Stomach (tissue), 4 donors: ENCODE measurements around the gene RAB40AL.

ENCODE experiments used
- EP300 ChIP-seq: sonication (generic); formaldehyde crosslinking; IDR thresholded peaks from one replicate; pipeline ENCODE4 v1.6.1; 2017; ENCODE audit warnings: antibody characterized with exemption
- POLR2AphosphoS5 ChIP-seq, 3 donors: sonication (generic); formaldehyde crosslinking; IDR thresholded peaks; one replicate each; pipeline ENCODE4 v1.6.1; 2016; ENCODE audit warnings: antibody characterized with exemption in 3 of 3
- TF ChIP-seq, protein P1 (sequence below), 7 experiments: fragments of 450-650 bp in 4 of 7; fragments of 200-600 bp in 3 of 7; sonication (generic) in 3 of 7; IDR thresholded peaks; one replicate each; pipeline ENCODE4 v1.5.1; 2016 to 2019; ENCODE audit warnings: antibody characterized with exemption in 7 of 7, control low read depth in 2 of 7, mild to moderate bottlenecking in 1 of 7

DNA sequence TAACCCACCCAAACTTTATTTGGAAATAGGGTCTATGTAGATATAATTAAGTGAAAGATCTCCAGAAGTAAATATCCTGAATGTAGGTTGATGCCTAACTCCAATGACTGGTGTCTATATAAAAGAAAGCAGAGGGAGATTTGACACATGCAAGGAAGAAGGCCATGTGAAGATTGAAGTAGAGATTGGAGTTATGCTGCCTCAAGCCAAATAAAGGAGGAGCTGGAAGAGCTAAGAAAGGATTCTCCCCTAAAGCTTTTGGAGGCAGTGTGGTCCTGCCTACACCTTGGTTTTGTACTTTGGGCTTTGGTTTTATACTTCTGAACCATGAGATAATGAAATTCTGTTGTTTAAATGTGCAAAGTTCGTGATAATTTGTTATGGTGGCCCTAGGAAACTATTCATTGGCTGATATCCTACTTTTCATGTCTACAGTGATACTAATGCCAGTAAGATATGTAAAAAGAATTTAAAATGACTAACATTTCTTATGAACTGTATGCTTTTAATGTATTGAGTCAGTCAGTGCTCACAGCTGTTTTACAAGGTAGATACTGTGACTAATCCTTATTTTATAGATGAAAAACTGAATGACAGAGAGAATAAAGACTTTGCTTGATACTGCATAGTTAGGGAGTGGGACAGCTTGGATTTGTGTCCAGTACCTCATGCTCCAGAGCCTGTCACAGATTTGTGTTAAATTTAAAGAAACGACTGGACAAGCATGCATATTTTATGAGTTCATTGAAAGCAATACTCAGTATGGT lies 5.9 kb upstream of the RAB40AL start:
- TF ChIP-seq, protein P1, sequence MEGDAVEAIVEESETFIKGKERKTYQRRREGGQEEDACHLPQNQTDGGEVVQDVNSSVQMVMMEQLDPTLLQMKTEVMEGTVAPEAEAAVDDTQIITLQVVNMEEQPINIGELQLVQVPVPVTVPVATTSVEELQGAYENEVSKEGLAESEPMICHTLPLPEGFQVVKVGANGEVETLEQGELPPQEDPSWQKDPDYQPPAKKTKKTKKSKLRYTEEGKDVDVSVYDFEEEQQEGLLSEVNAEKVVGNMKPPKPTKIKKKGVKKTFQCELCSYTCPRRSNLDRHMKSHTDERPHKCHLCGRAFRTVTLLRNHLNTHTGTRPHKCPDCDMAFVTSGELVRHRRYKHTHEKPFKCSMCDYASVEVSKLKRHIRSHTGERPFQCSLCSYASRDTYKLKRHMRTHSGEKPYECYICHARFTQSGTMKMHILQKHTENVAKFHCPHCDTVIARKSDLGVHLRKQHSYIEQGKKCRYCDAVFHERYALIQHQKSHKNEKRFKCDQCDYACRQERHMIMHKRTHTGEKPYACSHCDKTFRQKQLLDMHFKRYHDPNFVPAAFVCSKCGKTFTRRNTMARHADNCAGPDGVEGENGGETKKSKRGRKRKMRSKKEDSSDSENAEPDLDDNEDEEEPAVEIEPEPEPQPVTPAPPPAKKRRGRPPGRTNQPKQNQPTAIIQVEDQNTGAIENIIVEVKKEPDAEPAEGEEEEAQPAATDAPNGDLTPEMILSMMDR (IDR thresholded peaks at IDR 0.05): no peak
- TF ChIP-seq POLR2AphosphoS5 (IDR thresholded peaks at IDR 0.05): no peak
- TF ChIP-seq EP300: no peak
